H9 (cell line): ENCODE measurements around the gene DTD1. TPM values are rescaled to one million over a fixed set of nuclear protein-coding genes. Genes with fewer than 3 reads are reported as not detected.

ENCODE experiments used
- DNase-seq: peaks from one replicate; pipeline ENCODE4 v3.0.0-alpha.2; 2017
- H2AFZ ChIP-seq: one replicate; pipeline ENCODE4 v1.6.1; 2013; ENCODE audit warnings: mild to moderate bottlenecking, low read length, control low read depth, moderate library complexity
- H2AK5ac ChIP-seq: 2 replicates; pipeline ENCODE4 v1.6.1; 2013; ENCODE audit warnings: low read length, control low read depth, mixed read lengths; ENCODE audit not compliant: insufficient read length
- H2BK120ac ChIP-seq: one replicate; pipeline ENCODE4 v1.6.1; 2013; ENCODE audit warnings: low read depth, mild to moderate bottlenecking, low read length, control low read depth, inconsistent platforms; ENCODE audit not compliant: poor library complexity, severe bottlenecking
- H2BK12ac ChIP-seq: 2 replicates; pipeline ENCODE4 v1.6.1; 2013; ENCODE audit warnings: low read length, control low read depth, mixed read lengths, low read depth; ENCODE audit not compliant: insufficient read length
- H2BK15ac ChIP-seq: 2 replicates; pipeline ENCODE4 v1.6.1; 2013; ENCODE audit warnings: low read depth, low read length, control low read depth
- H2BK20ac ChIP-seq: one replicate; pipeline ENCODE4 v1.6.1; 2013; ENCODE audit warnings: low read depth, mild to moderate bottlenecking, low read length, control low read depth, inconsistent platforms; ENCODE audit not compliant: poor library complexity, severe bottlenecking
- H2BK5ac ChIP-seq: 2 replicates; pipeline ENCODE4 v1.6.1; 2013; ENCODE audit warnings: low read length, control low read depth, mixed read lengths; ENCODE audit not compliant: insufficient read length
- H3K14ac ChIP-seq: 2 replicates; pipeline ENCODE4 v1.6.1; 2013; ENCODE audit warnings: low read length, control low read depth; ENCODE audit not compliant: insufficient read depth
- H3K18ac ChIP-seq: 2 replicates; pipeline ENCODE4 v1.6.1; 2013; ENCODE audit warnings: low read depth, mild to moderate bottlenecking, mixed read lengths, low read length, control low read depth; ENCODE audit not compliant: insufficient read length
- H3K23ac ChIP-seq: 2 replicates; pipeline ENCODE4 v1.6.1; 2013; ENCODE audit warnings: low read length, control low read depth, mixed read lengths, low read depth; ENCODE audit not compliant: insufficient read length
- H3K23me2 ChIP-seq: 2 replicates; pipeline ENCODE4 v1.6.1; 2013; ENCODE audit warnings: low read depth, mild to moderate bottlenecking, mixed read lengths, low read length, control low read depth; ENCODE audit not compliant: insufficient read length, poor library complexity, severe bottlenecking
- H3K27ac ChIP-seq: 2 replicates; pipeline ENCODE4 v1.5.1; 2013; ENCODE audit warnings: low read length, control low read depth, mixed read lengths, low read depth; ENCODE audit not compliant: insufficient read length
- H3K27me3 ChIP-seq: 2 replicates; pipeline ENCODE4 v1.6.1; 2013; ENCODE audit warnings: low read length, control low read depth, inconsistent platforms; ENCODE audit not compliant: insufficient read depth
- H3K4ac ChIP-seq: 2 replicates; pipeline ENCODE4 v1.6.1; 2013; ENCODE audit warnings: low read depth, mild to moderate bottlenecking, control low read depth, inconsistent platforms, low read length, moderate library complexity
- H3K4me1 ChIP-seq: 2 replicates; pipeline ENCODE4 v1.6.1; 2013; ENCODE audit warnings: low read length, control low read depth, inconsistent platforms; ENCODE audit not compliant: insufficient read depth
- H3K4me2 ChIP-seq: 2 replicates; pipeline ENCODE4 v1.6.1; 2013; ENCODE audit warnings: low read length, control low read depth, mixed read lengths; ENCODE audit not compliant: insufficient read length, insufficient read depth
- H3K56ac ChIP-seq: 2 replicates; pipeline ENCODE4 v1.6.1; 2013; ENCODE audit warnings: low read depth, mild to moderate bottlenecking, mixed read lengths, low read length, control low read depth; ENCODE audit not compliant: insufficient read length
- H3K79me1 ChIP-seq: 2 replicates; pipeline ENCODE4 v1.6.1; 2013; ENCODE audit warnings: low read depth, mild to moderate bottlenecking, moderate library complexity, low read length, control low read depth, inconsistent platforms; ENCODE audit not compliant: insufficient read depth, poor library complexity, severe bottlenecking
- H3K79me2 ChIP-seq: 2 replicates; pipeline ENCODE4 v1.6.1; 2013; ENCODE audit warnings: low read length, control low read depth, inconsistent platforms; ENCODE audit not compliant: insufficient read depth
- H3K9ac ChIP-seq: 2 replicates; pipeline ENCODE4 v1.6.1; 2013; ENCODE audit warnings: low read length, control low read depth, mixed read lengths; ENCODE audit not compliant: insufficient read length; ENCODE audit errors: extremely low read depth
- H3K9me3 ChIP-seq: one replicate; pipeline ENCODE4 v1.6.1; 2013; ENCODE audit warnings: low read depth, low read length, inconsistent platforms; ENCODE audit not compliant: control insufficient read depth
- H3T11ph ChIP-seq: one replicate; pipeline ENCODE4 v1.6.1; 2013; ENCODE audit warnings: mild to moderate bottlenecking, low read length, control low read depth, inconsistent platforms
- H4K20me1 ChIP-seq: one replicate; pipeline ENCODE4 v1.6.1; 2013; ENCODE audit not compliant: control insufficient read depth, insufficient read length, insufficient read depth
- H4K5ac ChIP-seq: 2 replicates; pipeline ENCODE4 v1.6.1; 2013; ENCODE audit warnings: low read depth, mild to moderate bottlenecking, mixed read lengths, low read length, control low read depth; ENCODE audit not compliant: insufficient read length
- H4K8ac ChIP-seq: replicated peaks from 2 replicates; pipeline ENCODE4 v1.6.1; 2013; ENCODE audit warnings: low read length, control low read depth, mixed read lengths, low read depth; ENCODE audit not compliant: insufficient read length
- H4K91ac ChIP-seq: 2 replicates; pipeline ENCODE4 v1.6.1; 2013; ENCODE audit warnings: low read depth, mild to moderate bottlenecking, moderate library complexity, mixed read lengths, low read length, control low read depth; ENCODE audit not compliant: insufficient read length
- H3K27ac Mint-ChIP-seq, 3 experiments: 2 replicates in 2 of 3; 3 replicates in 1 of 3; pipeline ENCODE4 v1.8.0; 2020 to 2021; ENCODE audit warnings: mixed read lengths in 3 of 3, mild to moderate bottlenecking in 1 of 3, moderate library complexity in 1 of 3
- H3K27me3 Mint-ChIP-seq: 2 replicates; pipeline ENCODE4 v1.8.0; 2021; ENCODE audit warnings: low read depth, mild to moderate bottlenecking, moderate library complexity, mixed read lengths
- H3K36me3 Mint-ChIP-seq, 3 experiments: 2 replicates in 2 of 3; 3 replicates in 1 of 3; pipeline ENCODE4 v1.8.0; 2020 to 2021; ENCODE audit warnings: low read depth in 3 of 3, mixed read lengths in 3 of 3; ENCODE audit not compliant: insufficient read depth in 1 of 3
- H3K4me1 Mint-ChIP-seq, 2 experiments: 2 replicates each; pipeline ENCODE4 v1.8.0; 2020; ENCODE audit warnings: mixed read lengths in 2 of 2
- H3K4me3 Mint-ChIP-seq, 2 experiments: 2 replicates in 1 of 2; 3 replicates in 1 of 2; pipeline ENCODE4 v1.8.0; 2020 to 2021; ENCODE audit warnings: mild to moderate bottlenecking in 2 of 2, mixed read lengths in 2 of 2, moderate library complexity in 1 of 2
- H3K9me3 Mint-ChIP-seq, 2 experiments: 2 replicates in 1 of 2; 3 replicates in 1 of 2; pipeline ENCODE4 v1.8.0; 2020; ENCODE audit warnings: mild to moderate bottlenecking in 2 of 2, mixed read lengths in 2 of 2, moderate library complexity in 1 of 2
- CTCF ChIP-seq: fragments of 200-600 bp; sonication (generic); conservative IDR thresholded peaks from 3 replicates; pipeline ENCODE4 v1.8.0; 2021; ENCODE audit warnings: antibody characterized with exemption, mild to moderate bottlenecking
- WGBS: extraction: QIAGEN DNeasy Blood & Tissue Kit; methylation state at CpG from one replicate; pipeline ENCODE4 v1.1.7; 2013; ENCODE audit warnings: missing lambda C conversion rate, low lambda C conversion rate, mixed read lengths; ENCODE audit not compliant: insufficient read length; ENCODE audit errors: extremely low coverage; 5-methylcytosine and 5-hydroxymethylcytosine counted together
- total RNA-seq: library from RNA; stranded (reverse); gene quantifications from 2 replicates; pipeline ENCODE4 v1.2.1, GENCODE V29; 2021

DTD1 gene
- total RNA-seq, 1 experiment from 2014 or later, result 62.0 TPM

GRCh38 chr20:18724788-18725464 lies 137.1 kb downstream of the DTD1 start:
- H3K4ac ChIP-seq, result no peak overlapping the region
- Mint-ChIP-seq H3K27ac (no peak overlapping the region; a peak in 2 of 7 replicates), H3K36me3 (peaks cover 2 to 9% (median 5%) of the 10 kb centered on the region in 3 experiments), H3K4me3 (no peak overlapping the region), H3K9me3 (peaks cover 8 to 9% of the 10 kb centered on the region in 2 experiments; a peak in 4 of 5 replicates), H3K4me1 (peaks cover 28 to 34% of the 10 kb centered on the region in 2 experiments), H3K27me3 (no peaks in the 10 kb centered on the region; the same call in 1 of the 2 replicates)
- no peak overlapping the region for H2BK20ac ChIP-seq
- H3K56ac ChIP-seq, result no peak overlapping the region
- H3K79me2 ChIP-seq, result no peaks in the 10 kb centered on the region
- no peak overlapping the region for H4K91ac ChIP-seq
- H3K27me3 ChIP-seq, result no peaks in the 10 kb centered on the region
- H3K79me1 ChIP-seq, result no peaks in the 10 kb centered on the region
- WGBS, result no CpG with 5 or more reads among the region's 4 CpGs
- no peak overlapping the region for H3T11ph ChIP-seq
- no peak overlapping the region for H2BK15ac ChIP-seq
- no peak overlapping the region for H2AK5ac ChIP-seq
- H3K14ac ChIP-seq, result no peak overlapping the region
- H3K18ac ChIP-seq, result no peak overlapping the region
- no peak overlapping the region for H3K9ac ChIP-seq
- no peak for TF ChIP-seq CTCF
- no peak overlapping the region for H2BK120ac ChIP-seq
- no peak overlapping the region for H3K4me2 ChIP-seq
- no peak overlapping the region for H2BK12ac ChIP-seq
- H4K20me1 ChIP-seq, result no peaks in the 10 kb centered on the region
- no peak overlapping the region for H2BK5ac ChIP-seq
- no peak overlapping the region for H4K5ac ChIP-seq
- no peak overlapping the region for H3K27ac ChIP-seq
- no peak overlapping the region for H4K8ac ChIP-seq
- no peak for DNase-seq
- no peak overlapping the region for H3K23ac ChIP-seq
- H2AFZ ChIP-seq, result no peak overlapping the region
- no peaks in the 10 kb centered on the region for H3K23me2 ChIP-seq
- peaks cover 3% of the 10 kb centered on the region; the same call in 1 of the 2 replicates for H3K4me1 ChIP-seq
- H3K9me3 ChIP-seq, result no peaks in the 10 kb centered on the region
